ENCODE results near the gene HSPB6.

GRCh38 chr19:35738887-35739229, 18.0 kb downstream of the HSPB6 start:
- TF ChIP-seq, protein P1, sequence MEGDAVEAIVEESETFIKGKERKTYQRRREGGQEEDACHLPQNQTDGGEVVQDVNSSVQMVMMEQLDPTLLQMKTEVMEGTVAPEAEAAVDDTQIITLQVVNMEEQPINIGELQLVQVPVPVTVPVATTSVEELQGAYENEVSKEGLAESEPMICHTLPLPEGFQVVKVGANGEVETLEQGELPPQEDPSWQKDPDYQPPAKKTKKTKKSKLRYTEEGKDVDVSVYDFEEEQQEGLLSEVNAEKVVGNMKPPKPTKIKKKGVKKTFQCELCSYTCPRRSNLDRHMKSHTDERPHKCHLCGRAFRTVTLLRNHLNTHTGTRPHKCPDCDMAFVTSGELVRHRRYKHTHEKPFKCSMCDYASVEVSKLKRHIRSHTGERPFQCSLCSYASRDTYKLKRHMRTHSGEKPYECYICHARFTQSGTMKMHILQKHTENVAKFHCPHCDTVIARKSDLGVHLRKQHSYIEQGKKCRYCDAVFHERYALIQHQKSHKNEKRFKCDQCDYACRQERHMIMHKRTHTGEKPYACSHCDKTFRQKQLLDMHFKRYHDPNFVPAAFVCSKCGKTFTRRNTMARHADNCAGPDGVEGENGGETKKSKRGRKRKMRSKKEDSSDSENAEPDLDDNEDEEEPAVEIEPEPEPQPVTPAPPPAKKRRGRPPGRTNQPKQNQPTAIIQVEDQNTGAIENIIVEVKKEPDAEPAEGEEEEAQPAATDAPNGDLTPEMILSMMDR (IDR thresholded peaks at IDR 0.05; ENCODE audit: low read depth, low read length) = no peak
- no peak for TF ChIP-seq EZH2phosphoT487 (IDR thresholded peaks at IDR 0.05; ENCODE audit: low read depth)
